Activated gamma-delta T cell (primary cell): ENCODE measurements around the gene ZNF738.

Experiments
- DNase-seq: peaks from one replicate; lab custom pipeline; 2025; lab: John Stamatoyannopoulos, UW

ZNF738 gene

GRCh38 chr19:21423057-21424041 lies 64.5 kb downstream of the ZNF738 start:
- no peak for DNase-seq
